Trophoblast cell (in vitro differentiated cells and primary cell): Measurements from ENCODE around the gene EPS8.

Source experiments
- DNase-seq, 2 donors: peaks; one replicate each; pipeline ENCODE4 v3.0.0-alpha.2; 2016
- H2AFZ ChIP-seq: 2 replicates; pipeline ENCODE4 v1.6.1; 2013; ENCODE audit warnings: low read length, moderate library complexity, mild to moderate bottlenecking; ENCODE audit not compliant: insufficient read depth, poor library complexity
- H2AK5ac ChIP-seq: 2 replicates; pipeline ENCODE4 v1.6.1; 2013; ENCODE audit warnings: mild to moderate bottlenecking, low read length
- H2BK120ac ChIP-seq: 2 replicates; pipeline ENCODE4 v1.6.1; 2013; ENCODE audit warnings: low read length, mild to moderate bottlenecking, moderate library complexity; ENCODE audit not compliant: insufficient read depth, poor library complexity
- H2BK12ac ChIP-seq: 2 replicates; pipeline ENCODE4 v1.6.1; 2013; ENCODE audit warnings: mild to moderate bottlenecking, low read length, moderate library complexity
- H2BK5ac ChIP-seq: 2 replicates; pipeline ENCODE4 v1.6.1; 2013; ENCODE audit warnings: low read length, low read depth, moderate library complexity, mild to moderate bottlenecking; ENCODE audit not compliant: poor library complexity
- H3K14ac ChIP-seq: 2 replicates; pipeline ENCODE4 v1.6.1; 2013; ENCODE audit warnings: mild to moderate bottlenecking, low read length
- H3K18ac ChIP-seq: 2 replicates; pipeline ENCODE4 v1.6.1; 2013; ENCODE audit warnings: mild to moderate bottlenecking, low read length
- H3K23ac ChIP-seq: 2 replicates; pipeline ENCODE4 v1.6.1; 2013; ENCODE audit warnings: low read length
- H3K27ac ChIP-seq: 2 replicates; pipeline ENCODE4 v1.5.1; 2013; ENCODE audit warnings: low read depth, mild to moderate bottlenecking, inconsistent platforms, low read length, moderate library complexity
- H3K27me3 ChIP-seq: 2 replicates; pipeline ENCODE4 v1.6.1; 2013; ENCODE audit warnings: inconsistent platforms, mild to moderate bottlenecking, low read length, moderate library complexity; ENCODE audit not compliant: insufficient read depth
- H3K36me3 ChIP-seq, 2 experiments: 1 replicate in 1 of 2; 2 replicates in 1 of 2; pipeline ENCODE4 v1.6.1; 2013; ENCODE audit warnings: low read length in 2 of 2, mild to moderate bottlenecking in 2 of 2, moderate library complexity in 1 of 2; ENCODE audit not compliant: insufficient read depth in 2 of 2, control insufficient read depth in 1 of 2
- H3K4ac ChIP-seq: 2 replicates; pipeline ENCODE4 v1.6.1; 2013; ENCODE audit warnings: low read depth, mild to moderate bottlenecking, low read length, moderate library complexity
- H3K4me1 ChIP-seq, 2 experiments: 1 replicate in 1 of 2; 2 replicates in 1 of 2; pipeline ENCODE4 v1.6.1; 2013; ENCODE audit warnings: low read length in 2 of 2, mild to moderate bottlenecking in 2 of 2, moderate library complexity in 1 of 2; ENCODE audit not compliant: insufficient read depth in 2 of 2, control insufficient read depth in 1 of 2
- H3K4me2 ChIP-seq: 2 replicates; pipeline ENCODE4 v1.6.1; 2013; ENCODE audit warnings: inconsistent platforms, mild to moderate bottlenecking, low read length, moderate library complexity
- H3K4me3 ChIP-seq: 2 replicates; pipeline ENCODE4 v1.5.1; 2013; ENCODE audit warnings: mild to moderate bottlenecking, low read depth, low read length, inconsistent platforms
- H3K79me1 ChIP-seq: one replicate; pipeline ENCODE4 v1.6.1; 2013; ENCODE audit warnings: low read length
- H3K79me2 ChIP-seq: 2 replicates; pipeline ENCODE4 v1.6.1; 2013; ENCODE audit warnings: low read length, mild to moderate bottlenecking; ENCODE audit not compliant: control insufficient read depth, insufficient read depth, poor library complexity
- H3K9ac ChIP-seq: 2 replicates; pipeline ENCODE4 v1.6.1; 2013; ENCODE audit warnings: mild to moderate bottlenecking, low read length
- H3K9me3 ChIP-seq: 2 replicates; pipeline ENCODE4 v1.6.1; 2013; ENCODE audit warnings: low read depth, mild to moderate bottlenecking, control low read depth, inconsistent platforms, low read length; ENCODE audit not compliant: insufficient read depth
- H4K12ac ChIP-seq: 2 replicates; pipeline ENCODE4 v1.6.1; 2013; ENCODE audit warnings: low read depth, mild to moderate bottlenecking, low read length, moderate library complexity
- H4K8ac ChIP-seq: 2 replicates; pipeline ENCODE4 v1.6.1; 2013; ENCODE audit warnings: low read depth, mild to moderate bottlenecking, low read length, moderate library complexity
- H4K91ac ChIP-seq: one replicate; pipeline ENCODE4 v1.6.1; 2013; ENCODE audit warnings: low read depth, mild to moderate bottlenecking, low read length, moderate library complexity
- WGBS: extraction: QIAGEN DNeasy Blood & Tissue Kit; methylation state at CpG from one replicate; pipeline ENCODE4 v1.1.7; 2013; ENCODE audit warnings: missing lambda C conversion rate; ENCODE audit not compliant: insufficient read length, insufficient coverage; ENCODE audit errors: extremely low coverage; 5-methylcytosine and 5-hydroxymethylcytosine counted together

EPS8 gene

GRCh38 chr12:15815730-15816129, 26.5 kb upstream of the EPS8 start:
- H2BK5ac ChIP-seq = no peak overlapping the region
- H2AFZ ChIP-seq = no peak overlapping the region
- no peak overlapping the region for H3K27ac ChIP-seq
- H2BK120ac ChIP-seq = no peak overlapping the region
- H3K79me2 ChIP-seq = no peaks in the 10 kb centered on the region
- H3K23ac ChIP-seq = no peak overlapping the region
- H3K4ac ChIP-seq = no peak overlapping the region
- H3K4me3 ChIP-seq = no peak overlapping the region
- no CpG with 5 or more reads among the region's 2 CpGs for WGBS
- H4K91ac ChIP-seq = no peak overlapping the region
- H2BK12ac ChIP-seq = no peak overlapping the region
- no peak overlapping the region for H3K9ac ChIP-seq
- H3K4me2 ChIP-seq = no peak overlapping the region
- H3K79me1 ChIP-seq = no peaks in the 10 kb centered on the region
- H3K14ac ChIP-seq = no peak overlapping the region
- no peaks in the 10 kb centered on the region for H3K4me1 ChIP-seq
- H3K9me3 ChIP-seq = no peaks in the 10 kb centered on the region
- H4K8ac ChIP-seq = no peak overlapping the region
- DNase-seq = no peak
- no peaks in the 10 kb centered on the region for H3K36me3 ChIP-seq
- no peak overlapping the region for H2AK5ac ChIP-seq
- H3K27me3 ChIP-seq = no peaks in the 10 kb centered on the region
- H3K18ac ChIP-seq = no peak overlapping the region
- no peak overlapping the region for H4K12ac ChIP-seq

DNA sequence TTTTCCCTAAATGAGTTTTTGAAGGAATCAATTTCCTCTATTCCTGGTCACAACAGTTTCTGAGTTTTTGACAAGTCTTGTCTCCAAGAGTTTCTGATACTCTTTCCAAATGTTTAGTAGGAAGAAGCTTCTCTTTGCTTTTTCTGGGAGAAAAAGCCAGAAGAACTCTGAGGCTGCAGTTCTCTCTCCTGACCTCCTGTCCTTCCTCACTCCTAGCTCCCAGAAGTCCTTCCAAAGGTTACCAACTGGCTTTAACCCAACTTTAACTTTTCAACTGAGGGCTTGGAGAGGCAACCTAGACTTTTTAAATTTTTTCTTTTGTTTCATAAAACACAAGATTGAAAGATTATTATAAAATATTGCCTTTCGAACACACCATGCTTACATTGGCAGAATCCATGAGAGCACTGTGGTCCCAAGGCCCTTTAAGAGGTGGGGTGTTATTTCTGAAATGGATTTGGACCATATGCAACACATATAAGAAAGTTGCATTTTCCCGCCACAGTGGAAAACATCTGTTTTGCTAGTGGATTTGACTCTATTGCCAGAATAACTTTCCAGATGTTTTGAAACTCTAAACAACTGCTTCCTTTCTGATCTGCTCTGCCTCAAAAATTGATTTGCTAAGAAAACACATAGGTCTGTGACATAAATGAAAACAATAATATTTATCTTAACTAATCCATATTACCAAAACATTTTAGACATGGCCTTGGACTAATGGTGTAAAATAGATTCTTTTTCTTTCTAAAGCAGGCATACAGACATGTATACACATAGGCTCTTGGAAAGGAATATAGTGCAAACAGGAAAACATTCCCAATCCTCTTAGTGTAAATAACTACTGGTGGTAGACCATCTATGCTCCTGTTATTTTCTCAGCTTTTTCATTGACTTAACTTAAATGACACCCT, 22.3 kb upstream of the EPS8 start:
- no peak overlapping the region for H4K8ac ChIP-seq
- H2AFZ ChIP-seq = no peak overlapping the region
- no peaks in the 10 kb centered on the region for H3K79me2 ChIP-seq
- no peaks in the 10 kb centered on the region for H3K4me1 ChIP-seq
- no peaks in the 10 kb centered on the region for H3K36me3 ChIP-seq
- no peaks in the 10 kb centered on the region for H3K27me3 ChIP-seq
- WGBS = no CpG with 5 or more reads among the region's 2 CpGs
- no peak overlapping the region for H3K18ac ChIP-seq
- H3K4me3 ChIP-seq = no peak overlapping the region
- H2AK5ac ChIP-seq = no peak overlapping the region
- H3K4me2 ChIP-seq = no peak overlapping the region
- H2BK12ac ChIP-seq = no peak overlapping the region
- no peak overlapping the region for H3K14ac ChIP-seq
- H3K4ac ChIP-seq = no peak overlapping the region
- no peaks in the 10 kb centered on the region for H3K9me3 ChIP-seq
- H2BK5ac ChIP-seq = no peak overlapping the region
- no peak for DNase-seq
- no peak overlapping the region for H4K91ac ChIP-seq
- no peak overlapping the region for H3K27ac ChIP-seq
- H3K79me1 ChIP-seq = no peaks in the 10 kb centered on the region
- H2BK120ac ChIP-seq = no peak overlapping the region
- no peak overlapping the region for H4K12ac ChIP-seq
- H3K9ac ChIP-seq = no peak overlapping the region
- no peak overlapping the region for H3K23ac ChIP-seq

GRCh38 chr12:15808652-15809051, 19.5 kb upstream of the EPS8 start:
- Histone ChIP-seq H3K14ac (no peak overlapping the region), H2BK5ac (no peak overlapping the region), H2BK120ac (no peak overlapping the region), H3K4me3 (no peak overlapping the region), H3K36me3 (no peaks in the 10 kb centered on the region), H3K9me3 (peaks cover 2% of the 10 kb centered on the region), H3K27me3 (no peaks in the 10 kb centered on the region), H3K23ac (no peak overlapping the region), H3K27ac (no peak overlapping the region), H2AFZ (no peak overlapping the region), H3K9ac (no peak overlapping the region), H4K8ac (no peak overlapping the region), H4K91ac (no peak overlapping the region), H3K4me2 (no peak overlapping the region), H3K79me2 (no peaks in the 10 kb centered on the region), H3K4ac (no peak overlapping the region), H3K4me1 (no peaks in the 10 kb centered on the region), H3K18ac (no peak overlapping the region), H2BK12ac (no peak overlapping the region), H2AK5ac (no peak overlapping the region), H4K12ac (no peak overlapping the region), H3K79me1 (no peaks in the 10 kb centered on the region)
- no peak for DNase-seq
- WGBS = no CpG with 5 or more reads among the region's 3 CpGs

- Histone ChIP-seq H3K23ac (no peak overlapping the region), H4K8ac (no peak overlapping the region), H2AK5ac (no peak overlapping the region), H3K36me3 (no peaks in the 10 kb centered on the region), H3K14ac (no peak overlapping the region), H3K27me3 (no peaks in the 10 kb centered on the region), H2AFZ (no peak overlapping the region), H2BK120ac (no peak overlapping the region), H3K27ac (no peak overlapping the region), H3K9me3 (peaks cover 2% of the 10 kb centered on the region), H3K4me2 (no peak overlapping the region), H4K91ac (no peak overlapping the region), H2BK5ac (no peak overlapping the region), H3K4me1 (no peaks in the 10 kb centered on the region), H4K12ac (no peak overlapping the region), H2BK12ac (no peak overlapping the region), H3K18ac (no peak overlapping the region), H3K4me3 (no peak overlapping the region), H3K4ac (no peak overlapping the region), H3K9ac (no peak overlapping the region), H3K79me1 (no peaks in the 10 kb centered on the region), H3K79me2 (no peaks in the 10 kb centered on the region)
- WGBS = no CpG with 5 or more reads among the region's 2 CpGs
- no peak for DNase-seq
Observed at GRCh38 chr12:15808250-15808649, 19.1 kb upstream of the EPS8 start.
